SK-N-SH (cell line): Measurements from ENCODE around the gene CARM1. TPM values are rescaled to one million over a fixed set of nuclear protein-coding genes. Genes with fewer than 3 reads are reported as not detected.
A peak's percentile ranks its signal among the peaks of the same experiment; 100 is the strongest.

Source experiments
- CTCF ChIA-PET: fragments of 300-600, 350-600 bp; formaldehyde crosslinking; extraction: SDS; loops from one replicate; lab custom pipeline; 2021; lab: Yijun Ruan, JAX
- POLR2A ChIA-PET: fragments of 350-600 bp; sonication (Branson Sonifier 250); formaldehyde crosslinking; extraction: SDS; loops from one replicate; lab custom pipeline; 2020; ENCODE audit warnings: antibody characterized with exemption, inconsistent platforms; lab: Yijun Ruan, JAX
- DNase-seq: peaks from one replicate; pipeline ENCODE4 v3.0.0; 2012
- H2AFZ ChIP-seq: fragments of 200-600 bp; sonication (generic); 2 replicates; pipeline ENCODE4 v1.8.1; 2016; ENCODE audit warnings: antibody characterized with exemption, mild to moderate bottlenecking, low read depth
- H3F3A ChIP-seq: fragments of 200-600 bp; sonication (generic); replicated peaks from 2 replicates; pipeline ENCODE3; 2016; ENCODE audit warnings: antibody characterized with exemption, mild to moderate bottlenecking; ENCODE audit not compliant: insufficient read depth
- H3K27ac ChIP-seq, 2 experiments: fragments of 200-500 bp in 1 of 2; fragments of 200-600 bp in 1 of 2; sonication (Bioruptor generic) in 1 of 2; sonication (generic), shearing (Covaris generic) in 1 of 2; 2 replicates each; pipeline versions ENCODE4 v1.5.1 to v1.6.1; 2014 to 2016; ENCODE audit warnings: low read depth in 2 of 2, inconsistent platforms in 1 of 2, low read length in 1 of 2, mild to moderate bottlenecking in 1 of 2, mixed read lengths in 1 of 2
- H3K27me3 ChIP-seq: fragments of 200-600 bp; sonication (generic), shearing (Covaris generic); 2 replicates; pipeline ENCODE4 v1.6.1; 2016; ENCODE audit warnings: mixed run types; ENCODE audit not compliant: insufficient read depth
- H3K36me3 ChIP-seq, 2 experiments: fragments of 200-500 bp in 1 of 2; fragments of 200-600 bp in 1 of 2; sonication (Bioruptor generic) in 1 of 2; sonication (generic) in 1 of 2; replicated peaks in 1 of 2; 2 replicates each; pipeline versions ENCODE3 to v1.5.1; 2014 to 2016; ENCODE audit warnings: low read length in 1 of 2, mild to moderate bottlenecking in 1 of 2; ENCODE audit not compliant: insufficient read depth in 2 of 2, control insufficient read depth in 1 of 2
- H3K4me1 ChIP-seq, 2 experiments: fragments of 200-500 bp in 1 of 2; fragments of 200-600 bp in 1 of 2; sonication (Bioruptor generic) in 1 of 2; sonication (generic), shearing (Covaris generic) in 1 of 2; 2 replicates each; pipeline versions ENCODE4 v1.5.1 to v1.6.1; 2014 to 2016; ENCODE audit warnings: low read depth in 1 of 2, low read length in 1 of 2, mixed run types in 1 of 2; ENCODE audit not compliant: insufficient read depth in 2 of 2, control insufficient read depth in 1 of 2
- H3K4me2 ChIP-seq: fragments of 200-600 bp; sonication (generic), shearing (Covaris generic); 2 replicates; pipeline ENCODE4 v1.6.1; 2017; ENCODE audit warnings: mixed run types
- H3K4me3 ChIP-seq, 2 experiments: fragments of 200-500 bp in 1 of 2; fragments of 200-600 bp in 1 of 2; sonication (Bioruptor generic) in 1 of 2; sonication (generic), shearing (Covaris generic) in 1 of 2; 2 replicates each; pipeline versions ENCODE4 v1.5.1 to v1.8.1; 2014 to 2016; ENCODE audit warnings: low read depth in 2 of 2, inconsistent platforms in 1 of 2, low read length in 1 of 2, mild to moderate bottlenecking in 1 of 2, mixed read lengths in 1 of 2, moderate library complexity in 1 of 2
- H3K79me2 ChIP-seq: fragments of 200-600 bp; sonication (generic); 2 replicates; pipeline ENCODE4 v1.8.1; 2017; ENCODE audit warnings: mild to moderate bottlenecking; ENCODE audit not compliant: insufficient read depth
- H3K9ac ChIP-seq: fragments of 200-600 bp; sonication (generic); 2 replicates; pipeline ENCODE4 v1.6.1; 2017; ENCODE audit warnings: mixed run types
- H3K9me2 ChIP-seq: fragments of 200-600 bp; sonication (generic); 2 replicates; pipeline ENCODE4 v1.6.1; 2017; ENCODE audit warnings: mixed run types
- H3K9me3 ChIP-seq: fragments of 200-600 bp; sonication (generic); 2 replicates; pipeline ENCODE4 v1.6.1; 2017; ENCODE audit warnings: mixed run types, mild to moderate bottlenecking, moderate library complexity
- H4K20me1 ChIP-seq: fragments of 200-600 bp; sonication (generic); 2 replicates; pipeline ENCODE4 v1.6.1; 2017; ENCODE audit warnings: mild to moderate bottlenecking, mixed run types; ENCODE audit not compliant: insufficient read depth
- EP300 ChIP-seq, 2 experiments: IDR thresholded peaks; 2 replicates each; pipeline versions ENCODE4 v1.4.0 to v1.6.1; 2012; ENCODE audit warnings: borderline replicate concordance in 1 of 2, low read depth in 1 of 2, low read length in 1 of 2
- GATA2 ChIP-seq: sonication (generic); formaldehyde crosslinking; IDR thresholded peaks from 2 replicates; pipeline ENCODE4 v1.5.0; 2020; ENCODE audit warnings: mild to moderate bottlenecking, missing genetic modification reagents
- IRF3 ChIP-seq: fragments of 150-350 bp; IDR thresholded peaks from 2 replicates; pipeline ENCODE4 v1.6.1; 2016; ENCODE audit warnings: mild to moderate bottlenecking, low read depth, low read length
- NRF1 ChIP-seq: IDR thresholded peaks from 2 replicates; pipeline ENCODE4 v1.6.1; 2012; ENCODE audit warnings: low read depth, mild to moderate bottlenecking, low read length
- PBX3 ChIP-seq: IDR thresholded peaks from 2 replicates; pipeline ENCODE4; 2012
- POLR2AphosphoS5 ChIP-seq: IDR thresholded peaks from 2 replicates; pipeline ENCODE4 v1.6.1; 2012; ENCODE audit warnings: low read depth, low read length
- TEAD4 ChIP-seq: IDR thresholded peaks from 2 replicates; pipeline ENCODE4 v1.4.0; 2012; ENCODE audit warnings: mild to moderate bottlenecking, borderline replicate concordance; ENCODE audit not compliant: insufficient read depth
- USF1 ChIP-seq: IDR thresholded peaks from 2 replicates; pipeline ENCODE4 v1.4.0; 2012; ENCODE audit warnings: low read depth, borderline replicate concordance
- WGBS: methylation state at CpG from one replicate; pipeline ENCODE4 v1.1.6; 2017; ENCODE audit warnings: low lambda C conversion rate; 5-methylcytosine and 5-hydroxymethylcytosine counted together
- polyA plus RNA-seq, 3 experiments: library from polyadenylated mRNA; depleted of rRNA; stranded (reverse); fragments of >200 nt; gene quantifications; 2 replicates each; pipeline ENCODE4 v1.2.3, GENCODE V29; 2012
- TF ChIP-seq, protein P1 (sequence below): IDR thresholded peaks from 2 replicates; pipeline ENCODE4 v1.6.1; 2012; ENCODE audit warnings: mild to moderate bottlenecking, low read depth, low read length, moderate library complexity
- TF ChIP-seq, protein P2 (sequence below): IDR thresholded peaks from 2 replicates; pipeline ENCODE4 v1.4.0; 2012; ENCODE audit warnings: low read depth

Gene CARM1
- polyA plus RNA-seq, 1 of the 3 experiments (the other 2 are of a cell fraction), result 62.2 TPM

DNA sequence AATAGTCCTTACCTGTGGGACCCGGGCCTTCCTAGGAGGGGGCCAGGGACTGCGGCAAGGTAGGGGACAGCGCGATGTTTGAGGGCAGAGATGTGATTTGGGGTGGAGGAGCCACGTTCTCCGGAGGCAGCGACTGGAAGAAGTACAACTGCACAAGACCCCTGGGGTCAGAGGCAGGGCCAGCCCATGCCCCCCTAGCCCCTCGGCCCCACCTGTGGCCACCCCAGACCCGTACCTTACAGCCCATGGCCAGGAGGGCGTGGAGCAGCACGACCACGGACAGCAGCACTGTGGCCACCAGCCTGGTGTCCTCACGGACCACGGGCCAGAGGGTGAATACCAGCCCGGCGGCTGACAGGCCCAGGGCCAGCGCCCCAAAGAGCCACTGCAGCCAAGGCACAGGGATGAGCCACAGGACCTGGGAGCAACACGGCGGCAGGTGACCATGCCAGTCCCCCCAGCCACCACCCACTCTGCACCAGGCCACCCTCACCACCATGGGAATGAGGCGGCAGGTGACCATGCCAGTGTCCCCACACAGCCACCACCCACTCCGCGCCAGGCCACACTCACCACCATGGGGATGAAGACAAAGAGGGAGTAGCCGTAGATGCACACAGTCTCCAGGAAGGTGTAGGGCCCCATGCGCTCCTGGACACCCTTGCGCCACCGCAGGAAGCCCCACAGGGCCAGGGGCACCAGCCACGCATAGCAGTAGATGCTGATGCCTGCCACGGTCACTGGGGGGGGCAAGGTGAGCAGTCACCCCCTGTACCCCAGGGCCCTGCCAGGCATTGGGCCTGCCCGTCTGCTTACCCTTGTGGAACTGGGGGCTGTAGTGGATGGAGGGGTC, 52.1 kb downstream of the CARM1 start:
- Histone ChIP-seq H2AFZ (no peak overlapping the region), H3K79me2 (peaks cover 19% of the 10 kb centered on the region), H3K9ac (no peak overlapping the region), H3K36me3 (peaks cover 6 to 44% of the 10 kb centered on the region in 2 experiments), H3K9me2 (no peaks in the 10 kb centered on the region), H3K9me3 (no peaks in the 10 kb centered on the region), H3K4me3 (no peak overlapping the region), H4K20me1 (no peaks in the 10 kb centered on the region), H3F3A (peaks cover 14% of the 10 kb centered on the region), H3K4me1 (peaks cover 0 to 9% of the 10 kb centered on the region in 2 experiments; a peak in 1 of 4 replicates), H3K4me2 (no peak overlapping the region), H3K27me3 (no peaks in the 10 kb centered on the region), H3K27ac (no peak overlapping the region)
- POLR2A ChIA-PET, result no interaction called here
- CTCF ChIA-PET, result interaction anchor here (1.0 kb wide), 1 partner anchor 52 kb away, joined by 3 read pairs; no protein-coding TSS in a partner anchor
- no peak for DNase-seq
- TF ChIP-seq GATA2 (no peak), POLR2AphosphoS5 (0 out of 2 replicates have a peak, but pooled peaks have one; percentile 20)
- 95% methylated on average over 14 of the region's 29 CpGs for WGBS

- no peaks in the 10 kb centered on the region for H3K27me3 ChIP-seq
- H3K4me3 ChIP-seq, result no peak overlapping the region
- H4K20me1 ChIP-seq, result peaks cover 2% of the 10 kb centered on the region; the same call in 1 of the 2 replicates
- peaks cover 0 to 12% of the 10 kb centered on the region in 2 experiments; a peak in 1 of 4 replicates for H3K4me1 ChIP-seq
- no peak overlapping the region for H2AFZ ChIP-seq
- POLR2A ChIA-PET, result no interaction called here
- DNase-seq, result no peak
- TF ChIP-seq PBX3 (no peak), NRF1 (no peak), IRF3 (no peak), USF1 (no peak), EP300 (IDR thresholded peaks at IDR 0.05; ENCODE audit: borderline replicate concordance in 1 of 2, low read depth in 1 of 2, low read length in 1 of 2) (no peak), TEAD4 (no peak)
- TF ChIP-seq, protein P1, sequence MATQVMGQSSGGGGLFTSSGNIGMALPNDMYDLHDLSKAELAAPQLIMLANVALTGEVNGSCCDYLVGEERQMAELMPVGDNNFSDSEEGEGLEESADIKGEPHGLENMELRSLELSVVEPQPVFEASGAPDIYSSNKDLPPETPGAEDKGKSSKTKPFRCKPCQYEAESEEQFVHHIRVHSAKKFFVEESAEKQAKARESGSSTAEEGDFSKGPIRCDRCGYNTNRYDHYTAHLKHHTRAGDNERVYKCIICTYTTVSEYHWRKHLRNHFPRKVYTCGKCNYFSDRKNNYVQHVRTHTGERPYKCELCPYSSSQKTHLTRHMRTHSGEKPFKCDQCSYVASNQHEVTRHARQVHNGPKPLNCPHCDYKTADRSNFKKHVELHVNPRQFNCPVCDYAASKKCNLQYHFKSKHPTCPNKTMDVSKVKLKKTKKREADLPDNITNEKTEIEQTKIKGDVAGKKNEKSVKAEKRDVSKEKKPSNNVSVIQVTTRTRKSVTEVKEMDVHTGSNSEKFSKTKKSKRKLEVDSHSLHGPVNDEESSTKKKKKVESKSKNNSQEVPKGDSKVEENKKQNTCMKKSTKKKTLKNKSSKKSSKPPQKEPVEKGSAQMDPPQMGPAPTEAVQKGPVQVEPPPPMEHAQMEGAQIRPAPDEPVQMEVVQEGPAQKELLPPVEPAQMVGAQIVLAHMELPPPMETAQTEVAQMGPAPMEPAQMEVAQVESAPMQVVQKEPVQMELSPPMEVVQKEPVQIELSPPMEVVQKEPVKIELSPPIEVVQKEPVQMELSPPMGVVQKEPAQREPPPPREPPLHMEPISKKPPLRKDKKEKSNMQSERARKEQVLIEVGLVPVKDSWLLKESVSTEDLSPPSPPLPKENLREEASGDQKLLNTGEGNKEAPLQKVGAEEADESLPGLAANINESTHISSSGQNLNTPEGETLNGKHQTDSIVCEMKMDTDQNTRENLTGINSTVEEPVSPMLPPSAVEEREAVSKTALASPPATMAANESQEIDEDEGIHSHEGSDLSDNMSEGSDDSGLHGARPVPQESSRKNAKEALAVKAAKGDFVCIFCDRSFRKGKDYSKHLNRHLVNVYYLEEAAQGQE, result no peak
- TF ChIP-seq, protein P2, sequence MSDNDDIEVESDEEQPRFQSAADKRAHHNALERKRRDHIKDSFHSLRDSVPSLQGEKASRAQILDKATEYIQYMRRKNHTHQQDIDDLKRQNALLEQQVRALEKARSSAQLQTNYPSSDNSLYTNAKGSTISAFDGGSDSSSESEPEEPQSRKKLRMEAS, result no peak
- WGBS, result 92% methylated on average over 9 of the region's 13 CpGs
- peaks cover 29% of the 10 kb centered on the region for H3K79me2 ChIP-seq
- H3K4me2 ChIP-seq, result no peak overlapping the region
- no peak overlapping the region for H3K27ac ChIP-seq
- peaks cover 0 to 38% of the 10 kb centered on the region in 2 experiments for H3K36me3 ChIP-seq
- CTCF ChIA-PET, result interaction anchor here (1.0 kb wide), 1 partner anchor 54 kb away, joined by 3 read pairs; no protein-coding TSS in a partner anchor
- H3F3A ChIP-seq, result peaks cover 5% of the 10 kb centered on the region
- H3K9ac ChIP-seq, result no peak overlapping the region
- no peaks in the 10 kb centered on the region for H3K9me2 ChIP-seq
- no peaks in the 10 kb centered on the region for H3K9me3 ChIP-seq
Observed at GRCh38 chr19:10924597-10924996, 53.2 kb downstream of the CARM1 start.
